SK-N-SH treated with all-trans-retinoic acid at 6 μM for 48 hours (cell line): ENCODE measurements around the gene KRTAP9-3.

Experiments used
- ARNTL ChIP-seq: fragments of 450-650 bp; formaldehyde crosslinking; IDR thresholded peaks from 2 replicates; pipeline ENCODE4 v1.5.0; 2020; ENCODE audit warnings: low read depth, mild to moderate bottlenecking, moderate library complexity, borderline replicate concordance
- BACH2 ChIP-seq: fragments of 250-450 bp; sonication (Bioruptor Pico); IDR thresholded peaks from 2 replicates; pipeline ENCODE4 v1.9.0; 2021; ENCODE audit warnings: mild to moderate bottlenecking, borderline replicate concordance
- CREB5 ChIP-seq: fragments of 250-450 bp; sonication (Bioruptor Pico); IDR thresholded peaks from 2 replicates; pipeline ENCODE4 v1.5.1; 2020; ENCODE audit warnings: low read depth, mild to moderate bottlenecking, moderate library complexity
- GLIS3 ChIP-seq: fragments of 250-450 bp; sonication (Bioruptor Pico); IDR thresholded peaks from 2 replicates; pipeline ENCODE4 v1.5.0; 2020; ENCODE audit warnings: mild to moderate bottlenecking, moderate library complexity
- OSR1 ChIP-seq: fragments of 250-450 bp; sonication (Bioruptor Pico); IDR thresholded peaks from 2 replicates; pipeline ENCODE4 v1.8.0; 2022; ENCODE audit warnings: moderate library complexity, mild to moderate bottlenecking, inconsistent platforms
- PPARA ChIP-seq: fragments of 250-450 bp; sonication (Bioruptor Pico); IDR thresholded peaks from 2 replicates; pipeline ENCODE4 v1.5.0; 2020; ENCODE audit warnings: mild to moderate bottlenecking, borderline replicate concordance
- SNAI2 ChIP-seq: fragments of 250-450 bp; sonication (Bioruptor Pico); IDR thresholded peaks from 2 replicates; pipeline ENCODE4 v1.5.0; 2020; ENCODE audit warnings: mild to moderate bottlenecking, moderate library complexity
- TCF4 ChIP-seq: fragments of 250-450 bp; sonication (Bioruptor Pico); IDR thresholded peaks from 2 replicates; pipeline ENCODE4 v1.8.0; 2021; ENCODE audit warnings: mild to moderate bottlenecking, moderate library complexity, borderline replicate concordance
- TOX ChIP-seq: fragments of 250-450 bp; sonication (Bioruptor Pico); IDR thresholded peaks from 2 replicates; pipeline ENCODE4 v1.8.0; 2021; ENCODE audit warnings: mild to moderate bottlenecking, moderate library complexity, borderline replicate concordance
- TSHZ2 ChIP-seq: fragments of 250-450 bp; sonication (Bioruptor Pico); IDR thresholded peaks from 2 replicates; pipeline ENCODE4 v1.5.0; 2020; ENCODE audit warnings: mild to moderate bottlenecking, moderate library complexity
- ZNF70 ChIP-seq: fragments of 450-650 bp; formaldehyde crosslinking; IDR thresholded peaks from 2 replicates; pipeline ENCODE4 v1.5.0; 2020; ENCODE audit warnings: mild to moderate bottlenecking, moderate library complexity

- TF ChIP-seq GLIS3 (no peak), PPARA (no peak), ZNF70 (no peak), SNAI2 (CRISPR knock-in tag) (no peak), CREB5 (CRISPR knock-in tag) (no peak), ARNTL (CRISPR knock-in tag) (no peak), TSHZ2 (no peak), TOX (CRISPR knock-in tag) (no peak), OSR1 (CRISPR knock-in tag) (no peak), TCF4 (CRISPR knock-in tag) (no peak), BACH2 (CRISPR knock-in tag) (no peak)
Measured at GRCh38 chr17:41186872-41187271, 45.4 kb upstream of the KRTAP9-3 start.
